Right atrium auricular region (tissue), 2 donors: ENCODE data around the gene MYMX. TPM values are rescaled to one million over a fixed set of nuclear protein-coding genes. Genes with fewer than 3 reads are reported as not detected.

ENCODE experiments used
- DNase-seq: peaks from one replicate; pipeline ENCODE4 v3.0.0-alpha.2; 2019; ENCODE audit warnings: low spot score
- H3K27ac ChIP-seq, 2 donors: fragments of 200-600 bp; sonication (generic); 1 replicate in 1 of 2; 2 replicates in 1 of 2; pipeline ENCODE4 v1.5.1; 2016 to 2019
- H3K27me3 ChIP-seq, 2 donors: fragments of 200-600 bp; sonication (generic); one replicate each; pipeline versions ENCODE4 v1.5.1 to v1.6.0; 2017 to 2019
- H3K36me3 ChIP-seq: fragments of 200-600 bp; sonication (generic); one replicate; pipeline ENCODE4 v1.5.1; 2016
- H3K4me1 ChIP-seq, 2 donors: fragments of 200-600 bp; sonication (generic); one replicate each; pipeline versions ENCODE4 v1.5.1 to v1.6.0; 2017 to 2019
- H3K4me3 ChIP-seq, 2 donors: fragments of 200-600 bp; sonication (generic); 1 replicate in 1 of 2; 2 replicates in 1 of 2; pipeline ENCODE4 v1.5.1; 2017 to 2019; ENCODE audit warnings: mild to moderate bottlenecking in 1 of 2, moderate library complexity in 1 of 2
- H3K9me3 ChIP-seq, 2 donors: fragments of 200-600 bp; sonication (generic); one replicate each; pipeline ENCODE4 v1.5.1; 2019
- CTCF ChIP-seq, 2 donors: fragments of 200-600 bp; sonication (generic); IDR thresholded peaks; one replicate each; pipeline ENCODE4 v1.5.1; 2019; ENCODE audit warnings: antibody characterized with exemption in 2 of 2
- total RNA-seq, 2 donors: library from RNA; depleted of rRNA; stranded (reverse); fragments of >200 nt; gene quantifications; one replicate each; pipeline ENCODE4 v1.1.0, GENCODE V29; 2016

MYMX gene
- total RNA-seq, 2 donors from 2014 or later = not detected

DNA sequence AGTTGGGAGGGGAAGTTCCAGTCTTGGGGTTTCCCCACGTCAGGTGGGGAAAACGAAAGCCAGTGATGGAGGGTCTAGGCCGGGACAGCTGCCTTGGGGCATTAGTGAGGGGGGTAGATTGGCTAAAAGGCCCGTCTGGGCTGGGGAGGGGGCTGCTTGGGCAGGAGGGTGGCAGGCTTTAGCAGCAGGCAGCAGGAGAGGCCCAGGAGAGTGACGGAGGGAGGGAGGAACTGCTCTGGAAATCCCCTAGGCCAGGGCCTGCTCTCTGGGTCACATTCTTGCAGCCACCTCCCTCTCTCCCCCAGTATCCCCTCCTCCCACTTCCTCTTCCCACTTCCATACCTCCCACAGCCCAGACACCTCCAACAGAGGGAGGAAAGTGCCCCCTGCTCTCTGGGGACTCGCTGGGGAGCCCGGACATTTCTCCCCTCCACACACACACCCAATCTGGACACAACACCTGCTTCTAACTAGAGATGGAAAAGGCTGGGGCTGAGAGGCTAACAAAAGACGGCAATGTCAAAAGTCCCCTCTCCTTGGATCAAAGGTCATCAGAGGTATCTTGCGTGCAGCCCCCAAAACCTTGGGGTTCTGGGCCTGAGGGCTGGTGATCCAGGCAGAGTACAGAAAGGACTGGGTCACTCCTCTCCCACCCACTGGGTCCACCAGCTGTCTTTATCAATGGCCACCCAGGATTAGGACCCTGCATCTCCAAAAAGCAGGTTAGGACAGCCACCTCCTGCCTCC is 46.8 kb downstream of the MYMX start:
- no peak for DNase-seq
- H3K27ac ChIP-seq = no peak overlapping the region

GRCh38 chr6:44264154-44265006 is 47.7 kb downstream of the MYMX start:
- H3K27ac ChIP-seq = peak overlapping the region; percentile 84 to 87
- H3K27me3 ChIP-seq = no peaks in the 10 kb centered on the region
- peaks cover 0 to 28% of the 10 kb centered on the region in 2 donors for H3K4me1 ChIP-seq
- no peak for DNase-seq
- no peaks in the 10 kb centered on the region for H3K9me3 ChIP-seq
- TF ChIP-seq CTCF (IDR thresholded peaks at IDR 0.05) = no peak
- H3K4me3 ChIP-seq = peak overlapping the region; percentile 58 to 82
- H3K36me3 ChIP-seq = no peaks in the 10 kb centered on the region

More for the DNA sequence above, 46.8 kb downstream of the MYMX start:
- peak overlapping the region in 1 of 2 donors; percentile 82 for H3K4me3 ChIP-seq
- no peaks in the 10 kb centered on the region for H3K36me3 ChIP-seq
- H3K4me1 ChIP-seq = peaks cover 0 to 28% of the 10 kb centered on the region in 2 donors
- H3K27me3 ChIP-seq = no peaks in the 10 kb centered on the region
- no peak for TF ChIP-seq CTCF (IDR thresholded peaks at IDR 0.05)
- no peaks in the 10 kb centered on the region for H3K9me3 ChIP-seq

- H3K27ac ChIP-seq = peak within 1 kb of the TSS; percentile 84 to 87
- no peaks in the 10 kb centered on the region for H3K36me3 ChIP-seq
- peaks cover 0 to 28% of the 10 kb centered on the region in 2 donors for H3K4me1 ChIP-seq
- H3K4me3 ChIP-seq = peak within 1 kb of the TSS; percentile 58 to 82
- H3K9me3 ChIP-seq = no peaks in the 10 kb centered on the region
- peak; percentile 96 for DNase-seq
- peaks cover 0 to 3% of the 10 kb centered on the region in 2 donors for H3K27me3 ChIP-seq
- TF ChIP-seq CTCF (IDR thresholded peaks at IDR 0.05) = peak in 1 of 2 donors; percentile 37
These were observed 48.4 kb downstream of the MYMX start, which contains the start of gene NFKBIE for GRCh38 chr6:44265007-44265721. TSS of gene NFKBIE (minus strand) at chr6:44265551. CDS start at chr6:44265346, 205 bp downstream.

GRCh38 chr6:44265722-44266233 is 49.1 kb downstream of the MYMX start:
- H3K27me3 ChIP-seq = peaks cover 0 to 7% of the 10 kb centered on the region in 2 donors
- H3K4me3 ChIP-seq = peak overlapping the region in 1 of 2 donors; percentile 82
- no peak for TF ChIP-seq CTCF (IDR thresholded peaks at IDR 0.05)
- no peaks in the 10 kb centered on the region for H3K36me3 ChIP-seq
- H3K9me3 ChIP-seq = no peaks in the 10 kb centered on the region
- H3K27ac ChIP-seq = peak overlapping the region in 1 of 2 donors; percentile 84
- no peak for DNase-seq
- H3K4me1 ChIP-seq = peaks cover 0 to 28% of the 10 kb centered on the region in 2 donors

DNA sequence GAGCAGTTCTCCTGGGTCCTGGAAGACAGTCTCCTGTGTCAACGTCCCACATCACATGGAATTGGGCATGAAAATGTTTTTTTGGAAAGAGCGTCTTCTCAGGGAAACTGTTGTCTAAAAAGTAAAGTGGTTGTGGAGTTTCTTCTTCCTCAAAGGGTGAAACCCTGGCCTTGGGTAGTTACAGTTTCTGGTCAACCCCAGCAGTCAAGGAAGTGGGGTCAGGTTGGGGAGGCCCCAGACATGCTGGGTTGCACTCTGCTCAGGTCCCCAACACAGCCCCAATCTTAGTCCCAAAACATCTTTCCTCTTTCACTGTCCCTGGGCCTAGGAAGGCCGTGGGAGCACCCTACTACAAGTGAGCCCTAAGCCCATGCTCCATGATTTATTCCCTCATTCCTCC is 49.6 kb downstream of the MYMX start:
- Histone ChIP-seq H3K4me1 (peaks cover 0 to 32% of the 10 kb centered on the region in 2 donors), H3K4me3 (no peak overlapping the region), H3K36me3 (no peaks in the 10 kb centered on the region), H3K27ac (no peak overlapping the region), H3K9me3 (no peaks in the 10 kb centered on the region), H3K27me3 (peaks cover 0 to 7% of the 10 kb centered on the region in 2 donors)
- DNase-seq = no peak
- TF ChIP-seq CTCF (IDR thresholded peaks at IDR 0.05) = no peak
